ENCODE data around the gene OSBPL7.

GRCh38 chr17:47855737-47856136, 34.1 kb upstream of the OSBPL7 start:
- peak; percentile 54 to 60; a peak in 2 of 4 replicates for TF ChIP-seq REST (IDR thresholded peaks at IDR 0.05; ENCODE audit: insufficient read depth in 1 of 2, low read depth in 2 of 2, low read length in 2 of 2)
- no peak for TF ChIP-seq TAF1 (IDR thresholded peaks at IDR 0.05; ENCODE audit: borderline replicate concordance, insufficient read depth, low read length)
- 0 out of 2 replicates have a peak, but pooled peaks have one; percentile 28 for TF ChIP-seq POLR2AphosphoS5 (IDR thresholded peaks at IDR 0.05; ENCODE audit: low read depth, low read length)
- peak; percentile 55 for TF ChIP-seq FOXP2 (optimal IDR thresholded peaks at IDR 0.05; ENCODE audit: borderline replicate concordance, extremely low read depth, extremely low read length, insufficient read depth)
